Testis (tissue), 2 donors: ENCODE results near the gene HLX.

ENCODE experiments used
- CTCF ChIP-seq, 3 experiments: fragments of 450-650 bp in 2 of 3; fragments of 200-600 bp in 1 of 3; sonication (generic) in 1 of 3; IDR thresholded peaks; one replicate each; pipeline ENCODE4 v1.5.1; 2016 to 2019; ENCODE audit warnings: antibody characterized with exemption in 3 of 3, mild to moderate bottlenecking in 2 of 3, moderate library complexity in 1 of 3
- POLR2A ChIP-seq: fragments of 450-650 bp; IDR thresholded peaks from one replicate; pipeline ENCODE4 v1.6.1; 2017; ENCODE audit warnings: antibody characterized with exemption, mild to moderate bottlenecking, moderate library complexity

GRCh38 chr1:220928320-220928719 lies 49.1 kb downstream of the HLX start:
- no peak for TF ChIP-seq CTCF (IDR thresholded peaks at IDR 0.05)
- no peak for TF ChIP-seq POLR2A
